Heart left ventricle (tissue), 16 donors: Measurements from ENCODE around the gene MPZL2. TPM values are rescaled to one million over a fixed set of nuclear protein-coding genes. Genes with fewer than 3 reads are reported as not detected.

Experiments
- ATAC-seq, 4 donors: fragments of 200-7000 bp; cut with Tn5 transposase; one replicate each; pipeline ENCODE4 v1.9.1; 2020 to 2022; ENCODE audit warnings: moderate library complexity in 4 of 4, mild to moderate bottlenecking in 3 of 4, moderate number of reproducible peaks in 1 of 4
- DNase-seq, 5 donors: peaks; one replicate each; pipeline ENCODE4 v3.0.0-alpha.2; 2020
- H3K27ac ChIP-seq, 12 donors: fragments of 200-600 bp; sonication (generic) in 4 of 12; one replicate each; pipeline versions ENCODE4 v1.5.0 to v1.8.0; 2016 to 2022; ENCODE audit warnings: mild to moderate bottlenecking in 2 of 12
- H3K27me3 ChIP-seq, 9 donors: fragments of 200-600 bp; sonication (generic) in 2 of 9; one replicate each; pipeline versions ENCODE4 v1.5.1 to v1.8.0; 2016 to 2022; ENCODE audit warnings: mild to moderate bottlenecking in 3 of 9
- H3K36me3 ChIP-seq, 9 donors: fragments of 200-600 bp; sonication (generic) in 2 of 9; one replicate each; pipeline versions ENCODE4 v1.5.0 to v1.8.0; 2018 to 2022; ENCODE audit warnings: mild to moderate bottlenecking in 2 of 9
- H3K4me1 ChIP-seq, 12 donors: fragments of 200-600 bp; sonication (generic) in 4 of 12; one replicate each; pipeline versions ENCODE4 v1.5.0 to v1.8.0; 2016 to 2022; ENCODE audit warnings: mild to moderate bottlenecking in 3 of 12
- H3K4me3 ChIP-seq, 12 donors: fragments of 200-600 bp; sonication (generic) in 4 of 12; one replicate each; pipeline versions ENCODE4 v1.5.0 to v1.8.0; 2017 to 2022; ENCODE audit warnings: mild to moderate bottlenecking in 9 of 12, moderate library complexity in 4 of 12
- H3K9me3 ChIP-seq, 12 donors: fragments of 200-600 bp; sonication (generic) in 4 of 12; one replicate each; pipeline versions ENCODE4 v1.5.0 to v1.8.0; 2016 to 2022; ENCODE audit warnings: mild to moderate bottlenecking in 1 of 12
- CTCF ChIP-seq, 12 donors: fragments of 200-600 bp; sonication (generic) in 4 of 12; IDR thresholded peaks; one replicate each; pipeline versions ENCODE4 v1.5.0 to v1.8.0; 2018 to 2022; ENCODE audit warnings: antibody characterized with exemption in 12 of 12, mild to moderate bottlenecking in 5 of 12
- POLR2A ChIP-seq, 2 donors: fragments of 450-650 bp; IDR thresholded peaks; one replicate each; pipeline ENCODE4 v1.6.1; 2017; ENCODE audit warnings: antibody characterized with exemption in 2 of 2, mild to moderate bottlenecking in 2 of 2, moderate library complexity in 2 of 2
- WGBS, 4 donors: extraction: QIAGEN DNeasy Blood & Tissue Kit in 2 of 4; methylation state at CpG; one replicate each; pipeline versions ENCODE4 v1.1.5 to v1.1.7; 2013 to 2018; 5-methylcytosine and 5-hydroxymethylcytosine counted together
- intact Hi-C, 10 donors: fragments of 100-400 bp; cut with DNase I; formaldehyde crosslinking; loops; one replicate each; pipeline versions ENCODE4 v1.11.1 to v1.14.2; 2022
- polyA plus RNA-seq, 2 donors: library from polyadenylated mRNA; stranded (reverse); fragments of 200-250 nt; gene quantifications; one replicate each; pipeline ENCODE4 v1.2.3, GENCODE V29; 2013
- total RNA-seq, 9 donors: library from RNA; depleted of rRNA in 2 of 9; stranded (reverse); fragments of >200 nt in 2 of 9; fragmentation: NEBNext Ultra II Directional in 3 of 9; extraction: Animal tissue kit (Norgen Biotek cat#: 25700) in 3 of 9; gene quantifications; one replicate each; pipeline versions ENCODE4 v1.1.0 to v1.2.4, GENCODE V29; 2016 to 2023
- donor health status: ischemic (EF 13 %, LVEDD 7.1; RV severe dilation, severe dysfunction).
- donor health status: healthy with polysubstance abuse.
- donor health status: DM: no; HTN: yes; CAD: no.
- donor health status: DM: no; HTN: no; CAD: no.
- donor health status: ischemic (EF 25% LVEDD 6.9; RV normal size, moderate dysfunction).
- donor health status: ischemic (EF 25% LVEDD 5.7; RV mildly dilated, moderate dysfunction).
- donor health status: healthy.
- donor health status: DM: yes; HTN: yes; CAD: no.
- donor health status: ischemic (EF 35%, LVEDD 5.7; RV mildly dilated, moderate dysfunction).
- donor health status: nonischemic (EF 11% LVEDD 7.7; RV severe dilation, severe dysfunction).
- donor health status: DM: yes; HTN: yes; CAD: no.
- donor health status: PGD.
- donor health status: ischemic (EF 29% LVEDD 5.4; RV normal size, mild dysfunction).
- donor health status: nonischemic (EF 23%, LVEDD 6.1; RV moderate dilation, normal function).

The MPZL2 gene
- total and polyA plus RNA-seq, 11 donors: 7.4 to 29.6 (median 13.0) TPM

- TF ChIP-seq POLR2A (IDR thresholded peaks at IDR 0.05) (no peak), CTCF (IDR thresholded peaks at IDR 0.05) (no peak)
- H3K36me3 ChIP-seq: peaks cover 0 to 30% (median 0%) of the 10 kb centered on the region in 9 donors
- ATAC-seq (no peak), DNase-seq (no peak)
- H3K4me3 ChIP-seq: no peak overlapping the region
- WGBS, 4 donors: 92 to 97% (median 95%) methylated on average over 9 of the region's 9 CpGs
- H3K4me1 ChIP-seq: peaks cover 0 to 87% (median 6%) of the 10 kb centered on the region in 12 donors
- H3K9me3 ChIP-seq: no peaks in the 10 kb centered on the region
- intact Hi-C loops: loop anchor here in 1 of 10 donors (5.0 kb wide), 1 partner anchor 47 kb away; the partner anchor contains the start of gene MPZL3
- peak overlapping the region in 4 of 12 donors; percentile 1 to 82 (median 21) for H3K27ac ChIP-seq
- H3K27me3 ChIP-seq: peaks cover 0 to 3% (median 0%) of the 10 kb centered on the region in 9 donors
Observed at GRCh38 chr11:118205606-118206378, 58.3 kb downstream of the MPZL2 start.

Other genes starting within 250 kb of the MPZL2 start
- gene TMPRSS4, start 187.2 kb downstream of the MPZL2 start, total RNA-seq: under 1 TPM in 3 of 9 donors, not detected in 6; 0.13 to 0.39 (median 0.32) TPM
- gene TMPRSS4, start 187.2 kb downstream of the MPZL2 start, polyA plus RNA-seq: under 1 TPM in 1 of 2 donors, not detected in 1; 0.26 TPM
- gene SMIM35, start 177.3 kb downstream of the MPZL2 start, total RNA-seq: under 1 TPM in 1 of 9 donors, not detected in 8; 0.21 TPM
- not detected for gene SMIM35, start 177.3 kb downstream of the MPZL2 start, polyA plus RNA-seq
- gene SCN4B, start 111.5 kb downstream of the MPZL2 start, total RNA-seq: 10 to 100 TPM in 6 of 9 donors, 1 to 10 TPM in 3; 2.1 to 16.9 (median 12.7) TPM
- 1 to 10 TPM; 6.4 to 8.6 TPM for gene SCN4B, start 111.5 kb downstream of the MPZL2 start, polyA plus RNA-seq
- 10 to 100 TPM in 5 of 9 donors, 1 to 10 TPM in 4; 3.6 to 32.5 (median 11.8) TPM for gene SCN2B, start 87.7 kb downstream of the MPZL2 start, total RNA-seq
- gene SCN2B, start 87.7 kb downstream of the MPZL2 start, polyA plus RNA-seq: 10 to 100 TPM in 1 of 2 donors, 1 to 10 TPM in 1; 5.0 to 17.5 TPM
- 10 to 100 TPM in 2 of 9 donors, 1 to 10 TPM in 6, under 1 TPM in 1; 0.90 to 18.4 (median 2.0) TPM for gene JAML, start 39.3 kb downstream of the MPZL2 start, total RNA-seq
- 1 to 10 TPM; 1.4 to 1.6 TPM for gene JAML, start 39.3 kb downstream of the MPZL2 start, polyA plus RNA-seq
- 1 to 10 TPM; 1.3 to 6.2 (median 3.3) TPM for gene MPZL3, start 11.9 kb downstream of the MPZL2 start, total RNA-seq
- gene MPZL3, start 11.9 kb downstream of the MPZL2 start, polyA plus RNA-seq: 1 to 10 TPM; 1.3 to 4.2 TPM
- 10 to 100 TPM in 1 of 9 donors, 1 to 10 TPM in 1, under 1 TPM in 6, not detected in 1; 0.17 to 12.0 (median 0.57) TPM for gene CD3E, start 40.4 kb upstream of the MPZL2 start, total RNA-seq
- under 1 TPM; 0.25 to 0.38 TPM for gene CD3E, start 40.4 kb upstream of the MPZL2 start, polyA plus RNA-seq
- gene CD3D, start 78.4 kb upstream of the MPZL2 start, total RNA-seq: 10 to 100 TPM in 1 of 9 donors, 1 to 10 TPM in 3, not detected in 5; 1.5 to 11.2 (median 3.6) TPM
- under 1 TPM; 0.38 to 0.55 TPM for gene CD3D, start 78.4 kb upstream of the MPZL2 start, polyA plus RNA-seq
- 1 to 10 TPM in 2 of 9 donors, under 1 TPM in 4, not detected in 3; 0.26 to 4.3 (median 0.41) TPM for gene CD3G, start 80.0 kb upstream of the MPZL2 start, total RNA-seq
- under 1 TPM in 1 of 2 donors, not detected in 1; 0.10 TPM for gene CD3G, start 80.0 kb upstream of the MPZL2 start, polyA plus RNA-seq
- 10 to 100 TPM; 35.6 to 50.3 (median 40.9) TPM for gene UBE4A, start 95.3 kb upstream of the MPZL2 start, total RNA-seq
- 10 to 100 TPM; 13.0 to 23.4 TPM for gene UBE4A, start 95.3 kb upstream of the MPZL2 start, polyA plus RNA-seq
- 100 to 1,000 TPM in 8 of 9 donors, 10 to 100 TPM in 1; 96.4 to 702 (median 559) TPM for gene ATP5MG, start 137.3 kb upstream of the MPZL2 start, total RNA-seq
- 100 to 1,000 TPM; 299 to 843 TPM for gene ATP5MG, start 137.3 kb upstream of the MPZL2 start, polyA plus RNA-seq
- 100 to 1,000 TPM in 1 of 9 donors, 10 to 100 TPM in 8; 16.5 to 117 (median 41.5) TPM for gene KMT2A, start 172.2 kb upstream of the MPZL2 start, total RNA-seq
- gene KMT2A, start 172.2 kb upstream of the MPZL2 start, polyA plus RNA-seq: 10 to 100 TPM in 1 of 2 donors, 1 to 10 TPM in 1; 9.9 to 17.6 TPM